Cardiac fibroblast (primary cell): ENCODE measurements around the gene GAL3ST2.

Source experiments
- DNase-seq, 2 donors: peaks; one replicate each; pipeline versions ENCODE4 v3.0.0 to v3.0.0-alpha.2; 2010; ENCODE audit warnings: low read depth in 2 of 2
- H3K4me3 ChIP-seq, 2 donors: replicated peaks in 1 of 2; 1 replicate in 1 of 2; 2 replicates in 1 of 2; pipeline ENCODE4 v1.5.1; 2011; ENCODE audit warnings: low read depth in 2 of 2, low read length in 2 of 2, mild to moderate bottlenecking in 2 of 2, moderate library complexity in 1 of 2
- CTCF ChIP-seq: IDR thresholded peaks from one replicate; pipeline ENCODE4 v1.5.1; 2011; ENCODE audit warnings: low read depth, mild to moderate bottlenecking, low read length, inconsistent platforms

The GAL3ST2 gene

GRCh38 chr2:241841181-241842066 is 64.8 kb downstream of the GAL3ST2 start:
- no peak for DNase-seq
- no peak for TF ChIP-seq CTCF
- H3K4me3 ChIP-seq = no peak overlapping the region

- no peak for TF ChIP-seq CTCF
- no peak for DNase-seq
- H3K4me3 ChIP-seq = no peak overlapping the region
These were observed 65.4 kb downstream of the GAL3ST2 start for GRCh38 chr2:241842067-241842415.

- DNase-seq = no peak
- no peak overlapping the region for H3K4me3 ChIP-seq
- no peak for TF ChIP-seq CTCF
These were observed 66.1 kb downstream of the GAL3ST2 start for GRCh38 chr2:241842620-241843211.

GRCh38 chr2:241843321-241844065 is 66.9 kb downstream of the GAL3ST2 start:
- TF ChIP-seq CTCF = no peak
- DNase-seq = no peak
- H3K4me3 ChIP-seq = no peak overlapping the region

GRCh38 chr2:241844066-241844728 is 67.6 kb downstream of the GAL3ST2 start:
- no peak for TF ChIP-seq CTCF
- peak overlapping the region; percentile 17 to 36 for H3K4me3 ChIP-seq
- DNase-seq = peak; percentile 48 to 53

- DNase-seq = no peak
- H3K4me3 ChIP-seq = no peak overlapping the region
- TF ChIP-seq CTCF = no peak
These were observed 68.4 kb downstream of the GAL3ST2 start for GRCh38 chr2:241844831-241845578.
